ENCODE data around the gene ZNF358.
A peak's percentile ranks its signal among the peaks of the same experiment; 100 is the strongest.
"Not testable (repeated sequence)": the region's sequence is repeated elsewhere in the genome, so short reads cannot be mapped to it uniquely, and the experiment has no call there.

ZNF358 gene

GRCh38 chr19:7533925-7534480 lies 18.1 kb downstream of the ZNF358 start:
- intact Hi-C loops (cut with DNase I) = loop anchor here (1.0 to 2.0 kb wide), 2 partner anchors 12 to 45 kb away; partner anchors contain the start of genes MCOLN1 and PEX11G
- peak; percentile 83 to 98 (median 88) for DNase-seq

GRCh38 chr19:7534531-7535046 lies 18.7 kb downstream of the ZNF358 start:
- peak; percentile 64 to 96 (median 80) for DNase-seq
- intact Hi-C loops (cut with DNase I) = loop anchor here (1.0 to 2.0 kb wide), 3 partner anchors 12 to 46 kb away; partner anchors contain the start of genes MCOLN1 and PEX11G

- intact Hi-C loops (cut with DNase I) = loop anchor here (1.0 to 2.0 kb wide), 2 partner anchors 16 to 47 kb away; partner anchors contain the start of gene PEX11G
- peak; percentile 96 to 100 (median 97) for DNase-seq
Observed at GRCh38 chr19:7535047-7535997, 19.4 kb downstream of the ZNF358 start, which contains the start of gene PNPLA6. Gene PNPLA6 (plus strand): TSS chr19:7535717. CDS start chr19:7535789, 72 bp downstream.

- intact Hi-C loops (cut with DNase I) = loop anchor here (1.0 to 2.0 kb wide), 2 partner anchors 15 to 47 kb away; partner anchors contain the start of gene PEX11G
- DNase-seq = no peak
Observed at GRCh38 chr19:7535998-7536695, 20.2 kb downstream of the ZNF358 start.

- DNase-seq; intact Hi-C loops (cut with DNase I): not testable (repeated sequence)
Observed at GRCh38 chr19:7538990-7539389, 23.1 kb downstream of the ZNF358 start.

GRCh38 chr19:7539827-7540425 lies 24.0 kb downstream of the ZNF358 start:
- peak in 1 of 10 donors; percentile 51 for DNase-seq
- intact Hi-C loops (cut with DNase I) = no loop called here

- intact Hi-C loops (cut with DNase I) = no loop called here
- peak in 1 of 10 donors; percentile 69 for DNase-seq
Observed at GRCh38 chr19:7540761-7541474, 25.0 kb downstream of the ZNF358 start.

- intact Hi-C loops (cut with DNase I) = no loop called here
- DNase-seq = peak in 1 of 10 donors; percentile 58
Observed at GRCh38 chr19:7541475-7541824, 25.5 kb downstream of the ZNF358 start.

- intact Hi-C loops (cut with DNase I) = no loop called here
- no peak for DNase-seq
Observed at GRCh38 chr19:7541828-7542443, 26.0 kb downstream of the ZNF358 start.

- intact Hi-C loops (cut with DNase I) = no loop called here
- DNase-seq = no peak
Observed at GRCh38 chr19:7542556-7543348, 26.8 kb downstream of the ZNF358 start.

- no peak for DNase-seq
- intact Hi-C loops (cut with DNase I) = no loop called here
Observed at GRCh38 chr19:7544626-7545025, 28.7 kb downstream of the ZNF358 start.

GRCh38 chr19:7545300-7545699 lies 29.4 kb downstream of the ZNF358 start:
- intact Hi-C loops (cut with DNase I) = no loop called here
- DNase-seq = no peak

GRCh38 chr19:7545904-7546303 lies 30.0 kb downstream of the ZNF358 start:
- DNase-seq = no peak
- intact Hi-C loops (cut with DNase I) = no loop called here

- intact Hi-C loops (cut with DNase I) = no loop called here
- no peak for DNase-seq
Observed at GRCh38 chr19:7547159-7547558, 31.3 kb downstream of the ZNF358 start.

- DNase-seq = no peak
- intact Hi-C loops (cut with DNase I) = no loop called here
Observed at GRCh38 chr19:7549429-7550148, 33.7 kb downstream of the ZNF358 start.

GRCh38 chr19:7550169-7550770 lies 34.4 kb downstream of the ZNF358 start:
- intact Hi-C loops (cut with DNase I) = no loop called here
- DNase-seq = peak in 1 of 10 donors; percentile 82

Measured in posterior cingulate gyrus (tissue), 11 donors.